NOMO-1 treated with DMSO at 0.1 percent for 48 hours (cell line): ENCODE measurements around the gene ARVCF.

Source experiments
- DNase-seq: peaks from one replicate; lab custom pipeline; 2025; ENCODE audit not compliant: unreplicated experiment; lab: John Stamatoyannopoulos, UW

The ARVCF gene

GRCh38 chr22:19974935-19975706, 41.5 kb downstream of the ARVCF start:
- no peak for DNase-seq

GRCh38 chr22:19974268-19974861, 42.3 kb downstream of the ARVCF start:
- DNase-seq: no peak

GRCh38 chr22:19973551-19974267, 42.9 kb downstream of the ARVCF start:
- DNase-seq: no peak

GRCh38 chr22:19972652-19973550, 43.7 kb downstream of the ARVCF start:
- DNase-seq: no peak

GRCh38 chr22:19972251-19972650, 44.4 kb downstream of the ARVCF start:
- no peak for DNase-seq

- DNase-seq: no peak
Observed at GRCh38 chr22:19971276-19972124, 45.1 kb downstream of the ARVCF start.

GRCh38 chr22:19970479-19971275, 45.9 kb downstream of the ARVCF start:
- peak; percentile 47 for DNase-seq

- no peak for DNase-seq
Observed at GRCh38 chr22:19970031-19970478, 46.6 kb downstream of the ARVCF start.

- DNase-seq: no peak
Observed at GRCh38 chr22:19969141-19969928, 47.3 kb downstream of the ARVCF start.

GRCh38 chr22:19968450-19968891, 48.2 kb downstream of the ARVCF start:
- no peak for DNase-seq

GRCh38 chr22:19967850-19968449, 48.7 kb downstream of the ARVCF start:
- DNase-seq: no peak

- no peak for DNase-seq
Observed at GRCh38 chr22:19966908-19967750, 49.5 kb downstream of the ARVCF start.

GRCh38 chr22:19965771-19966709, 50.6 kb downstream of the ARVCF start:
- DNase-seq: peak; percentile 82

GRCh38 chr22:19964701-19965386, 51.8 kb downstream of the ARVCF start:
- DNase-seq: no peak

- no peak for DNase-seq
Observed at GRCh38 chr22:19963863-19964642, 52.6 kb downstream of the ARVCF start.
